Activated CD4-positive, alpha-beta T cell treated with anti-CD3 and anti-CD28 coated beads, Interleukin-10, Interleukin-2, amounts not matched to agents 100 ng/mL and 50 ng/mL, durations not matched to agents 16 hours and 8 hours (primary cell): ENCODE data around the gene SLC35E1.
"Not testable (repeated sequence)": the region's sequence is repeated elsewhere in the genome, so short reads cannot be mapped to it uniquely, and the experiment has no call there.

ENCODE experiments used
- DNase-seq: peaks from one replicate; pipeline ENCODE4 v3.0.0-alpha.2; 2020

Gene SLC35E1

DNA sequence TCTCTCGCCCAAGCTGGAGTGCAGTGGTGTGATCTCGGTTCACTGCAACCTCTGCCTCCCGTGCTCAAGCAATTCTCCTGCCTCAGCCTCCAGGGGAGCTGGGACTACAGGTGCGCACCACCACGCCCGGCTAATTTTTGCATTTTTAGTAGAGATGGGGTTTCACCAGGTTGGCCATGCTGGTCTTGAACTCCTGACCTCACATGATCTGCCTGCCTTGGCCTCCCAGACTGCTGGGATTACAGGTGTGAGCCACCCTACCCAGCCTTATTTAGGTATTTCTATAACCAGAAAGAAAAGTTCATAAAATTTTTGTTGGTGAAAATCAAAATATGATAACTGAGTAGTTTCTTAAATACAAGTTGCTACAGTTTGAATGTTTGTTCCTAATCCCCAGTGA is 28.5 kb downstream of the SLC35E1 start:
- DNase-seq, result not testable (repeated sequence)

DNA sequence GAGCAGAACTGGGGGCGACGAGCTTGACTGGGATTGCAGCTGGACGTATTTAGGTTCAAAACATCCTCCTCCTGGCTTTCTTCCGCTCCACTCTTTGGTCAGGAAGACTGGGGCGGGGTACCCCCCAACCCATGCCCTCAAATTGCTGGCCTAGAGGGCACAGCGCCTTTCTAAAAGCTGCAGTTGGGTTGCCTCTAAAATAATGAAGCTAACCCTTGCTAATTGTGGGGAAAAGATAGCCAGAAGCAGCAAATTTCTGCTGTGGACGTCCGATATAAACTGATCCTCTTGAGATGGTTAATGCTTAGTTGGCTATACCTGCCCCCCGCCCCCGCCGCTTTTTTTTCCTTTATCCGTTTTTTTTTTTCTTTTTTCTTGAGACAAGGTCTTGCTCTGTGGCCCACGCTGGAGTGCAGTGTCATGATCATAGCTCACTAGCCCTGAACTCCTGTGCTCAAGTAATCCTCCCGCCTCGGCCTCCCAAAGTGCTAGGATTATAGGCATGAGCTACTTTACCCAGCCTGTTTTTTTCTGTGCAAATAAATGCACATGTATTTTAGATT is 29.2 kb downstream of the SLC35E1 start:
- no peak for DNase-seq

DNA sequence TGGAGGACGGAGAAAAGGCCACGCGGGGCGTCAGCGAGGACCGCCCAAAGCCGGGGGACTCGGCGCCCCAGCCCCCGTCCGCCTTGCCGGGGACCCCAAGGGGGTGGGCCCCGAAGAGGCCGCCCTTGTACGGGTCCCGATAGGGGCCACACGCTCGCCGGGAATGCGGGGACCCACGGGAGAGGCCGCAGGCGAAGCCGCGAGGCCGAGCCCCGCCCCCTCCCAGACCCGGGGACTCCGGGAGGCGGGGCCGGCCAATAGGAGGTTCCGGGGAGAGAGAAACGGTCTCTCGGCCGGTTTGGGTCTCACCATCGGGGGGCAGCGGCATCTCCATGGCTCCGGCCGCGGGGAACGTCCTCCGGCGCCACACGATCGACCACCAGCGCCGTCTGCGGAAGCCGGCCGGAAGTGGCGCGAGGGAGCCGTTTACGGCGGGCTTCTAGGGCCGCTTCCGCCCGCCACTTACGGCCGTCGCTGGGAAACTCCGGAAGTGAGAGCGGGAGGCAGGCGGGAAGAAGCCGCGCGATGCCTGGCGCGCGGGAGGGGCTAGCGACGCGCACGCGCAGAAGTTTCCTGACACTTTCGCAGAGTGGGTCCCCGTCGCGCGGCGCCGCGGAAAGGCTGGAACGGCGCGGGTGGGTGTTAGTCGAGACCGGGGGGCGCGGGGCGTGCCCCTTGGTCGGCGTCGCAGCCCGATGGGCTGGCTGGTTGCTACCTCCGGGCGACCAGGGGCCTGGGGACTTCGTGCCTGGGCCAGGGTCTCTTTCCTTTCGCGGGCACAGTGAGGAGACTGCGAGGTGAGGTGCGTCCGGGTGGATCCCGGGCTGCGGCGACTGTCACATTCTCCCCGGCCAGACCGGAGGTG is 29.9 kb downstream of the SLC35E1 start, which contains the start of gene CHERP:
CHERP (minus strand) TSS at position 393 of the 865 bp plus-strand sequence; CDS start at position 334, 59 bp downstream.
- DNase-seq, result peak; percentile 96

DNA sequence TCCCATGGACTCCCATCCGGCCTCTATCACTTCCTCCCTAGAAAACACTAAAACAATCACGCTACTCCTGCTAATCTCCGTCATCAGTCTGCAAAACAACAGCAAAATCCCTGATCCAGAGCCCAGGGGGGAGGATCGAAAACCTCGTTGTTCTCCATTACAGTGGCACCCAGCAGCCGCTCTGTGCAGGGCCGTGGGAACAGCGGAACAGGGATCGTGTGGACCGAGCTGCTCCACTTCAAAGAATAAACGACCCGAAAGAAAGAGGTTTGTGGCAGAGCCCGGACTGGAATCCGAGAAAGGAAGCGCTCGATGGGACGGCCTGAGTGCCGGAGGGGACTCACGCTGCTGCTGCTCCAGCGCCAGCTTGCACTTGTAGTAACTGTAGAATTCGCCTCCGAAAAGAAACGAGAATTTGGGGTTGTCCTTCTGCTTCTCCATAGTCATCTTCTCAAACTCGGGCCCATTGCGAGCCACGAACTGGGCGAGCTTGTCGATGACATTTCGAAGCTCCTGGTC is 30.6 kb downstream of the SLC35E1 start:
- DNase-seq, result no peak

DNA sequence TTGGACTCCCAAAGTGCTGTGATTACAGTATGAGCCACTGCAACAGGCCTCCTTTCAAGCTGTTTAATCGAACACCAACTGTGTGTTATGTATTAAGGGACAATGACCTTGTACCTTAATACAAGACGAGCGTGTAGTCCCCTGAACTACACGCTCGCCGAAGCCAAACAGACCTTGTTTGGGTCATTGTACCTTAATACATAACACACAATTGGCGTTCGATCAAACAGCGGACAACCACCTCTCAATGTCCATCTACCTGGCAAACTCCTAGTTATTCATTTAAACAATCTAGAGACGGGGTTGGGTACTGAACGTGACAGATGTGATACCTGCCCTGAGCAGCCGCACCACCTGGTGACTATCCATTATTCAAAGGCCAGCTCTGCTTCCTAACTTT is 31.3 kb downstream of the SLC35E1 start:
- no peak for DNase-seq

DNA sequence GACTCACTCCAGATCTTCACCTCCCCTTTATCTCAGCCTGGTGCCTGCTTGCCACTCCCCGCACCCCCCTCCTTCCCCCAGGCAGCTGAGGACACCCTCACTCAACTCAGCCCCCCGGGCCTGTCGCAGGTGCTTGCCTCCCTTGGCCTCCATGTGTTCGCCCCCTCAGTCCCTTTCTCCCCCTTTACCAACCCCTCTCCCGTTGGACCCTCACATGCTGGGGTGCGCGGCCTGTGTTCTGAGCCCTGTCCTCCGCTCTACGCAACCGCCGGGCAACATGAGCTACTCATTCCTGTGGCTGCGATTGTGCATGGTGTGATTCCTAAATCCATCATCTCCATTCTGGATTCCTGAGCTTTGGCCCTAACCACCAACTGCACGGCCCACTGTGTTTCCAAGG is 35.1 kb downstream of the SLC35E1 start:
- no peak for DNase-seq

DNA sequence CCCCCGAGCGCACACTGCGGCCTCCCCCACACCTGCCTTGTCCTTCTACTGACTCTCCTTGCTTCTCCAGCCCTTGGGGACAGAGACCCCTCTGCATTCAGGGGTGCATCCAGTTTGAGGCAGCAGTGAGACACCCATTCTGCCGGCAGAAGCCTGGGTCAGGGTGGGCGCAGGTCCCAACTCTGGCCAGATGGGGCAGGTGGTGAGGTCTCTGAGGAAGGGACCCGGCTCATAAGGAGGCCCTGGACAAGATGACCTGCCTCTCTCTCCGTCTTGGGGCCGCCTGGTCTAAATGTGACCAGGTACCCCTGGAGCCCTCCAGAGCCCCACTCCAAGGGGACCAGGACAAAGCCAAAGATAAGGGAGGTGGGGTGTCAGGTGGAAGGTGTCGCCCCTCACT is 36.1 kb downstream of the SLC35E1 start:
- DNase-seq, result no peak

DNA sequence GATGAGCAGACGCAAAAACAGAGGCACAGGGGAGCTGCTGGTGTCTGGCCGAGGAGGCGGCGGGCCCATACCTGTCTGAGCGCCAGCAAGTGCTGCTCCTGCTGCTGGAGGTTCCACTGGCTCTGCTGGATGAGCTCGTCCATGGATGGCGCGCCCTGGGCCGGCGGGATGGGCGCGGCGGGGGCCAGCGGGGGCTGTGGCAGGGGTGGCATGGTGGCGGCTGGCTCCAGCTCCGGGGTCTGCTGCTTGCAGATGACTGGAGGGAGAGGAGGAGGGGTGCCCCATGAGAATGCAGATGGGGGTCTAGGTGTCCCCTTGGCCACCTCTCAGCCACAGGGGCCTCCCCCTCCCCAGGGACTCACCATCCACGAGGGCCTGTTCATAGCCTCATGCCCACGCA is 36.8 kb downstream of the SLC35E1 start:
- no peak for DNase-seq

DNA sequence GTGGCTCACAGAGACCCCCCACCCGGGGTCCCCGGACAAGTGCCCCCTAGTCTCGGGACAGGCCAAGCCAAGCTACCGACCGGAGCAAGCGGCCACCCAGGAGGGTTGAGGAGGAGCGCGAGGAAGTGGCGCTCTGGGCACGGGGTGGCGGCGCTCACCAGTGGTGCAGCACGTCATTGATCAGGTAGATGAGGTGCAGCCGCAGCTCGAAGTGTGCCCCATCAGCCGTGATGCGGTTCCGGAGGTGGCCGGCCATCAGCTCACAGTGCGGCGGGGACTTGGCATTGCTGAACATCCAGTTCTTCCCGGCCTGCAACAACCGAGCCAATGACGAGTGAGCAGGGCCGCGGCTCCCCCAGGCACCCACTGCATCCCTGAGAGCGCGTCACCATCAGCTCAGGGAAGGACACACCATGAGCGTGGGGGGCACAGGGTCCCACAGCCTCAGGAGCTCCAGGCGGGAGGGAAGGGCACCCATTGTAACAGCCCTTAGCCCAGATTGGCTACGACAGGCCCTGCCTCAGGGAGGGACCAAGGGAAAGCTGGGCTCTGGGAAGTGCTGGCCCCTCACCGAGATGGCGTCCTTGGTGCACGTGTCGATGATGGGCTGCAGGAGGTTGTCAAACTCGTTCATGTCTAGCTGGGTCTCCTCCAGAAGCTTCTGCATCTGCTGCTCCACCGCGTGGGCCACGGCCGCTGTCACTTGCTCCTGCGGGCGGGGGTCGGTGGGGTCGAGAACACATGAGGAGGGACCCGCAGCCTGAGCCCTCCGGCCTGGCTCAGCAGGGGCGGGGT is 39.6 kb downstream of the SLC35E1 start:
- DNase-seq, result no peak

DNA sequence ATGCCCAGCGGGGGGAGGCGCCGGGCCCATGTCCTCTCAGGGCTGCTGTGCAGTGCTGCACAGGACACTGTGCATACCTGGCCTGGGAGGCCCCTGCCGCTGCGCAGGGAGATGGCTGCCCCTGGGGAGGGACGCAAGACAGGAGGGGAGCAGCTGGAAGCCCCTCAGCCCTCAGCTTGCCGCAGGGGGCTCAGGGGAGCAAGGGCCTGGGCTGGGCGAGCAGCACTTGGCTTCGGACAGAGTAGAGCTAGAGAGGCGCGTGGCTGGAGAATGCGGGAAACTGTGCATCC is 40.9 kb downstream of the SLC35E1 start:
- DNase-seq, result no peak

DNA sequence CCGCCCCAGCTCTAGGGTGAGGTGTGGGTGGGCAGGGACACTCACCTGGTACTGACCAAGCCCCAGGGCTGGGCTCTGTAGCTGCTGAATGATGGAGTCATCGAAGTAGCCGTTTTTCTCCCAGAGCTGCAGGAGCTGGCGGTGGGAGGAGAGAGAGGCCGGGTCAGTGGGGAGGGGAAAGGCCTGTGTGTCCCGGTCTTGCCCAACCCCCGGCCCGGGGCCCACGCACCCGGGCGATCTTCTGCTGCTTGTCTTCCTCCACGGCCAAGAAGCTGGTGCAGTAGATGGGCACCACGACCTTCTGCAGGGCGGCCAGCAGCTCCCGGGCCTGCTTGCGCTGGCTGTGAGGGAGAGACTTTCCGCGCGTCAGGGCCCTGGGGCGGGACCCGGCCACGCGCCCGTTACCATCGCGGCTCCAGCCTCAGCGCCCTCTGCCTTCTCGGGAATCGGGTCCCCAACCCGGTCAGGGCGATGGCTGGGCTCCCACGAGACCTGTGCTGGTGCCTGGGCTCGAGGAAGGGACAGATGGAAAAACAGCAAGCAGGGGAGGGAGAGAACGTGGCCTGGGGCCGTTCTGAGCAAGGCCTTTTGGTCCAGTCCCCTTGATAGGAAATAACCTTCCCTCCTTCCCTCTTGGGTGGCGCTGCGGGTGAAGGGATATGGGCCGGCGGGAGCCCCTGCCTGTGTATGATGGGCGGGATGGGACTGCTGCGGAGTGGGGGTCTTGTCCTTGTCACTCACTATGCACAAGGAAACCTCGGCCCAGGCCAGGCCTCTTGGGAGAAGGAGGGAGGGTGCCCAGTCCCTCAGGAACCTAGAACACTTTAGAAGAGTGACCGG is 41.5 kb downstream of the SLC35E1 start:
- no peak for DNase-seq

DNA sequence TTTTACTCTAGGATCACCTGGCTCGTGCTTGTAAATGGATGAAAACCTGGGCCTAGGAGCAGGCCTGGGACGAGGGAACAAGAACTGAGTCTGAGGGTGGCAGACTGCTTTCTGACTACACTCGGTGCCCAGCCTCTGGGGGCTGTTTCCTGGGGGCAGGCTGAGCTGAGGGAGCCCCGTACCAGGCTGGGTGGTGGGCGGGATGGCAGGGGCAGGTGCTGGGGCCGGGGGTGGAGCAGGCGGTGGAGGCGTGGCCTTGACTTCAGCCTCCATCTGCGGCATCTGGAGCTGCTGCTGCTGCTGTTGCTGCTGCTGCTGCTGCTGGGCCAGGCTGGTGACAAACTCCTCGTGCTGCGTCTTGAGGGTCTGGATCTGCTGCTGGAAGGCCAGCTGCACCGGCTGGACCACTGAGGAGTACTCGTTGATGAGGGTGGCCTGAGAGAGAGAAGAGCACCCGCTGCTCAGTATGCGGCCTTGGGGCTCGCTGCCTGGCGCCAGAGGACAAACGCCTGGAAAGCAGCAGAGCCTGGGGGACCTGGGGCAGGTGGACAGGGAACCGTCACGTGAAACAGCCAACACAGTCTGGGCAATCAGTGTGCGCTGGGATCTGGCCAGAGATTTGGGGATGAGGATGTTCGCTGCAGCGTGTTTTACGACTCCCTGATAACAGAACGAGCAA is 42.6 kb downstream of the SLC35E1 start:
- no peak for DNase-seq

DNA sequence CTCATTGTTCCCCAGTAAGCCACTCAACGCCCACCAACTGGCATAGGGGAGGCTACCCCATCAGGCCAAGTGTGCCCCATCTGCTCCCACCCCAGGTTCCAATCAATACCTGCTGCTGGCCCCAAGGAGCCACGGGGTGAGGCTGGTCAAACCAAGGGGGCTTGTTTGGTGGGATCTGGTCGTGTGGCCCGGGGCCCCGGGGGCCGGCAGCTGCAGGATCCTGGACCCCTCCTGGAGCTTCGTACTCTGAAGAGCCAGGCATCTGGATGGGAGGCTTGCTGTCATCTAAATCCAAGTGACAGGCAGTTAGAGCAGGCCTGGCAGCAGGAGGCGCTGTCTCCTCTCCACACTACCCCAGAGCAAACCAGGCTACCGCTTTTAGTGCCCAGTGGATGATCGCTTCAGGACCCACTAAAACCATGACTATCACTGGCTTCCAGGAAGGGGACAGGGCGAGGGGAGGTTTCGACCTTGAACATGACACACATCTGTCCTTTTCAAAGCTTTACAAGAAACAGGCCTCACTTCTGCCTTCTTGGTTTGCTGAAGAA is 44.2 kb downstream of the SLC35E1 start:
- DNase-seq, result peak; percentile 46

DNA sequence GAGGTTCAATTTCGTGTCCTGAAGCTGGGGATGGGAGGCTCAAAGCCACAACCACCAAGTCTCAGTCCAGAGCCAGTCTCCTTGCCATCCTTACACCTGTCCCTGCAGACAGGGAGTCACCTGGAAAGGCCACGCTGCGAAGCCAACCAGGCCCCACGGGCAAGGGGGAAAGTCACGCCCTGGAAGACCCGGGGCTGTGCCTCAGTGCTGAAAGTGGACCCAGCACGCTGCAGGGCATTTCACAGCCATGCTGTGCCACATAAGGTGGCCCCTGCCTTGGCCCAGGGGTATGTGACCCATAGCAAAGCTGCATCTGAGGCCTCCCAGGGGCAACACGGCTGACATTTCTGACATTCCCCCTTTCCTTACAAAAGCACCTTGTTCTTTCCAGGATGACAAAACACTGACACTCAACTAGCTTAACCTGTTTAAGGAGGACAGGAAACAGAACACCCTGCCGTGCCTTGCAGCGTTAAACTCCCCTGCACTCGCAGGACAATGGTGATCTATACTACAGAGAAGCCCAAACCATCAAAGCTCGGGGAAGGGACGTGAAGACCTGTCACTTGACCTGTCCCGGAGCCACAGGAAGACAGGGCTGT is 44.8 kb downstream of the SLC35E1 start:
- no peak for DNase-seq

DNA sequence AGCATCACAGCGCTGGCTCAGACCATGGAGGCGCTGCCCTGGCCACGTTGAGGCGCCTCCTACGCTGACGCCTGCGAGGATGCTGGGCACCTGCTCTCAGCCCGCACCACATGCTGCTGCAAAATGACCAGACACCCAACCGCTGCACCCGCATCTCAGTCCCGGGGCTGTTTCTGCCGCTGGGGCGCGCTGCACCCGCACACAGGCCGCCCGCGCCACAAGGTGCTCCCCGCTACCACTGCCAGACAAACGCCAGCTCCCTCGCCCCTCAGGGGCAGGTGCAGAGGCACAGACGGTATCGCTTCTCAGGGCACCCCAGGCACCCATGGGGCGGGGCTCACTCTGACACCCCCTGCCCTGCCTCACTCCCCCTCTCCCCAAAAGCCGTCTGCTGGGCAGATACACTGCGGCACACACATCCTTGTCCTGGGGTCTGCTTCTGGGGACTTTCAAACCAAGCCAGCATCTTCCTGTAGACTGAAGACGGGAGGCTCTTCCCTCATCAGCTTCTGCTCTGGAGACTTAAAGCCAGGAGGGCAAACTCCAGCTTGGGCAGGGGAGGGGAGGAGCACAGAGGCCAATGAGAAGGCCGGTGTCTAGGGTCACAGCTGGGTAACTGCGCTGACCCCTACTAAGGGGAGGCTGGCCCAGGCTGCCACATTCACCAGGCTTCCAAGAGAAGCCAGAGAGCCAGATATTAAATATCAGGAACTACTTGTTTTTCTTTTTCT is 46.3 kb downstream of the SLC35E1 start:
- no peak for DNase-seq

DNA sequence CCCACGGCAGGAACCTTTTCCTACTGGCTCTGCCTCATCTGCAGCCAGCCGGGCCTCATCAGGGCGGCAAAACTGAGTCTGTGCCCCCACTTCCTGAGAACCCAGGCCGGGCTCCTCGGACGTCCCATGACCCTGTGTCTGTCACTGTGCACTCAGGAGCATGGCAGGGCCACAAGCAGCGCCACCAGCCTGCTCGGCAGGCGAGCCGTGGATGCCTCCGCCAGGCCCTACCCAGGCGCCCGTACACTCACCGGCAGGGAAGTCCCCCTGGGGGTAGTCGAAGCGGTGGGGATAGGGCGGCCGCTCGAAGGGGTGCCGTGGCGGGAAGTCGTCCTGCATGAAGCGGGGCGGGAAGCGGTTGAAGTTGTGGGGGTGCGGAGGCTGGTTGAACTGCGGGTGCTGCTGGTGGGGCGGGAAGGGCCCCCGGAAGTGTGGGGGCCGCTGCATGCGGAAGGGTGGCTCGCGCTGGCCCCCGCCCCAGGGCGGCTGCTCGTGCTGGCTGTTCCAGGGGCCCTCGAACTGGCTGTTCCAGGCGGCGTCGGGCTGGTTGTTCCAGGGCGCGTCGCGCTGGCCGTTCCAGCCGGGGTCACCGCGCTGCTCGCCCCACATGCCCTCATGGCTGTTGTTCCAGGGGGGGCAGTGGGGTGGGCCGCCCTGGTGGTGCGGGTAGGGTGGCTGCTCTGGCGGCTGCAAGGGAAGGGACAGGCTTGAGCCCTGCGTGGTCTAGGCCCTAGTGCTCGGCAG is 47.1 kb downstream of the SLC35E1 start:
- no peak for DNase-seq

DNA sequence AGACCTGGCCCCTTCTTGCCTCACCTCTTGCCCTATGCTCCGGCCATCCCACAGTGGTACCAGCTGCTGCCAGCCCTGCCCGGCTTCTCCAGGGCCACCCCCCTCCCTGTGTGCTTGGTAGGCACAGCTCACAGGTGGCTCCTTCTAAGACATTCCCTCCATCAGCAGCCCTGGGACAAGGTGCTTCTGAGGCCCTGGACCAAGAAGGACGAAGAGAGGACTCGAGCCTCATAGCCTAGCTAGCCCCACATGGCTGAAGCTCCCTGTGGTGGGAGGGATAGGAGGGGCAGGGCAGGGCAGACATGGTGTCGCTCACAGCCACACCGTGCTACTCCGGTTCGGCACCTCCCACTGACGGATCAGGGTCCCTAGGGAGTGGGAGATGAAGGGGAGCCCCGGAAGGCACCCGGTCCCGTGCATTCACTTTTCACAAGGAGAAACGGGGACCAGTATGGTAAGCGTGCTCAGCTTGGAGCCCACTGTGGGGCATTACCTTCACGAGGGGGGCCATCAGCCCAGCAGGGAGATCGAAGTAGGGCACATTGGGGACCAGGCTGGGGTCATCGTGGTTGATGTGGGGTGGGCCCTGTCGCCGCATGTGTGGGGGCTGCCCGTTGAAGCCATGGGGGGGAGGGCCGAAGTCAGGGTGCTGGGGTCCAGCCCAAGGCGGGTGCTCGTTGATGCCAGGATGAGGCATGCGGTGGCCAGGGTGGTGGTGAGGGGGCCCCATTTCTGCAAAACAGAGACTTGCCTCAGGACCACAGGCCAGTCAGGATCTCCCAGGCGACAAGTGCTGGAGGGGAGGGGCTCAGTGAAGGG is 49.4 kb downstream of the SLC35E1 start:
- no peak for DNase-seq

DNA sequence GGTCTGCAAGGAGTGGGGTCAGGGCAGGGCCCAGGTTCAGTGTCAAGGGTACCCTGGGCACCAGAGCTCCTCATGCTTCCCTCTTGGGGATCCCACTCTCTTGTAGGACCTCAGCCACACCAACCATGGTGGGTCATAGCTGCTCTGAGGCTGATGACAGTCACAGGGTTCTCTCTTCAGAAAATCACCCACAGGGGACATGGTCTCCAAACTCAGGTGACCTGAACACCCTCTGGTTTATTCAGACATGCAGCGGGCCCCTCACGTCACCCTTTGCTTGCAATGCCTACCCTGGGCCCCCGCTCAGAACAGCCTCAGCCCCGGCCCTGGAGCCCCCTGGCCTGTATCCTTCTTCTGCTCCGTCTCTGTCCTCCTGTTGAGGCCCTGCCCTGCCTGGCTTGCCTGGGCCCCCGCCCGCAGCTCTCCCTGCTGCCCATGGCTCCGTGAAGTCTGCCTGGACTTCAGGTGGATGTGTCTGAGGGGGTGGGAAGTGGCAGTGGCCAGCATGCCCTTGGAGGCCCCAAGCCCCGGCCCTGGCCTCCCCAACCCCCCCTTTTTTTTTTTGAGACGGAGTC is 50.4 kb downstream of the SLC35E1 start:
- DNase-seq, result no peak
